Tibial nerve (tissue), 4 donors: Measurements from ENCODE around the gene HMG20B. TPM values are rescaled to one million over a fixed set of nuclear protein-coding genes. Genes with fewer than 3 reads are reported as not detected.
A peak's percentile ranks its signal among the peaks of the same experiment; 100 is the strongest.

Source experiments
- DNase-seq, 2 donors: peaks; one replicate each; pipeline ENCODE4 v3.0.0-alpha.2; 2019; ENCODE audit warnings: low spot score in 2 of 2
- H3K27ac ChIP-seq, 4 donors: fragments of 200-600 bp; sonication (generic) in 3 of 4; one replicate each; pipeline ENCODE4 v1.5.1; 2017 to 2019; ENCODE audit warnings: mild to moderate bottlenecking in 1 of 4
- H3K27me3 ChIP-seq, 2 donors: fragments of 200-600 bp; sonication (generic) in 1 of 2; one replicate each; pipeline versions ENCODE4 v1.5.1 to v1.6.0; 2017 to 2019
- H3K36me3 ChIP-seq, 3 donors: fragments of 200-600 bp; sonication (generic); one replicate each; pipeline ENCODE4 v1.5.1; 2018 to 2019
- H3K4me1 ChIP-seq, 4 donors: fragments of 200-600 bp; sonication (generic) in 3 of 4; one replicate each; pipeline ENCODE4 v1.5.1; 2017 to 2019
- H3K4me3 ChIP-seq, 4 donors: fragments of 200-600 bp; sonication (generic) in 3 of 4; one replicate each; pipeline ENCODE4 v1.5.1; 2017 to 2019; ENCODE audit warnings: mild to moderate bottlenecking in 1 of 4, moderate library complexity in 1 of 4
- H3K9me3 ChIP-seq, 4 donors: fragments of 200-600 bp; sonication (generic) in 3 of 4; one replicate each; pipeline ENCODE4 v1.5.1; 2017 to 2019
- CTCF ChIP-seq, 5 experiments: fragments of 200-600 bp in 3 of 5; fragments of 450-650 bp in 2 of 5; sonication (generic) in 3 of 5; IDR thresholded peaks; one replicate each; pipeline ENCODE4 v1.5.1; 2016 to 2019; ENCODE audit warnings: antibody characterized with exemption in 5 of 5, mild to moderate bottlenecking in 3 of 5, moderate library complexity in 2 of 5
- EP300 ChIP-seq, 2 donors: sonication (generic); formaldehyde crosslinking; IDR thresholded peaks; one replicate each; pipeline ENCODE4 v1.6.1; 2017; ENCODE audit warnings: antibody characterized with exemption in 2 of 2, mild to moderate bottlenecking in 1 of 2
- POLR2A ChIP-seq, 2 donors: fragments of 450-650 bp; IDR thresholded peaks; one replicate each; pipeline ENCODE4 v1.6.1; 2017; ENCODE audit warnings: antibody characterized with exemption in 2 of 2, mild to moderate bottlenecking in 2 of 2, moderate library complexity in 2 of 2
- WGBS, 2 donors: methylation state at CpG; one replicate each; pipeline ENCODE4 v1.1.5; 2018; 5-methylcytosine and 5-hydroxymethylcytosine counted together
- total RNA-seq, 4 donors: library from RNA; depleted of rRNA; stranded (reverse); fragments of >200 nt; gene quantifications; one replicate each; pipeline ENCODE4 v1.1.0, GENCODE V29; 2016

The HMG20B gene
- total RNA-seq, 4 donors from 2014 or later: 94.0 to 181 (median 153) TPM

DNA sequence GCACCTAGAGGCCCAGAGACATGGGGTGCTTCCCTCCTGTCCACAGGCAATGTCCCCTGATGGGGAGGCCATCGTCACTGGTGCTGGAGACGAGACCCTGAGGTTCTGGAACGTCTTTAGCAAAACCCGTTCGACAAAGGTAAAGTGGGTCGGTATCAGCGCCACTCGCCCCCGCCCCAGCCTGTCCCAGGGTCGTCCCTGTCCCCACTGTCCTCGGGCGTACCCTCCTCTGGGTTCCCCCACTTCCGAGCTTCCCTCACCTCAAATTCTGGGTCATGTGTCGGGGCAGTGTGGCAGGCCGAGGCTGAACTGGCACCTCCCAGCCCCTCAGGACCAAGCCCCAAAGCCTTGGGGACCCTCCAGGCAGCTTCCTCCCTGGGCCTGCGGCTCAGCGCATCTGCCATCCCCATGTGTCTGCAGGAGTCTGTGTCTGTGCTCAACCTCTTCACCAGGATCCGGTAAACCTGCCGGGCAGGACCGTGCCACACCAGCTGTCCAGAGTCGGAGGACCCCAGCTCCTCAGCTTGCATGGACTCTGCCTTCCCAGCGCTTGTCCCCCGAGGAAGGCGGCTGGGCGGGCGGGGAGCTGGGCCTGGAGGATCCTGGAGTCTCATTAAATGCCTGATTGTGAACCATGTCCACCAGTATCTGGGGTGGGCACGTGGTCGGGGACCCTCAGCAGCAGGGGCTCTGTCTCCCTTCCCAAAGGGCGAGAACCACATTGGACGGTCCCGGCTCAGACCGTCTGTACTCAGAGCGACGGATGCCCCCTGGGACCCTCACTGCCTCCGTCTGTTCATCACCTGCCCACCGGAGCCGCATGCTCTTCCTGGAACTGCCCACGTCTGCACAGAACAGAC, 38.1 kb upstream of the HMG20B start:
- WGBS, 2 donors: 89 to 92% methylated on average over 25 to 36 of the region's 38 CpGs
- Histone ChIP-seq H3K27me3 (no peaks in the 10 kb centered on the region), H3K4me1 (peaks cover 0 to 42% (median 30%) of the 10 kb centered on the region in 4 donors), H3K27ac (peak overlapping the region in 1 of 4 donors; percentile 96), H3K4me3 (no peak overlapping the region), H3K36me3 (peaks cover 12 to 70% (median 24%) of the 10 kb centered on the region in 3 donors), H3K9me3 (no peaks in the 10 kb centered on the region)
- DNase-seq: no peak
- TF ChIP-seq POLR2A (IDR thresholded peaks at IDR 0.05) (no peak), CTCF (IDR thresholded peaks at IDR 0.05) (no peak), EP300 (IDR thresholded peaks at IDR 0.05) (no peak)

DNA sequence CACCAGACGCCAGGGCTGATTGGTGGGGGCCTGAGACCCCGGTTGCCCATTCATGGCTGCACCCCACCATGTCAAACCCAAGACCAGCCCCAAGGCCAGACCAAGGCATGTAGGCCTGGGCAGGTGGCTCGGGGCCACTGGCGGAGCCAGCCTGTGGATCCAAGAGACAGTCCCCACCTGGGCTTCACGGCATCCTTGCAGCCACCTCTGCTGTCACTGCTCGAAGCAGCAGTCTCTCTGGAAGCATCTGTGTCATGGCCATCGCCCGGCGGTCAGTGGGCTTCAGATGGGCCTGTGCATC, 37.6 kb upstream of the HMG20B start:
- no peak for TF ChIP-seq EP300 (IDR thresholded peaks at IDR 0.05)
- no peak for TF ChIP-seq CTCF (IDR thresholded peaks at IDR 0.05)
- no peak for TF ChIP-seq POLR2A (IDR thresholded peaks at IDR 0.05)
- Histone ChIP-seq H3K4me1 (peaks cover 0 to 42% (median 30%) of the 10 kb centered on the region in 4 donors), H3K9me3 (no peaks in the 10 kb centered on the region), H3K27me3 (no peaks in the 10 kb centered on the region), H3K27ac (peak overlapping the region in 2 of 4 donors; percentile 82 to 96), H3K4me3 (no peak overlapping the region), H3K36me3 (peaks cover 12 to 70% (median 24%) of the 10 kb centered on the region in 3 donors)
- no peak for DNase-seq
- 80 to 93% methylated on average over 5 to 9 of the region's 9 CpGs for WGBS, 2 donors

GRCh38 chr19:3535563-3535965, 37.2 kb upstream of the HMG20B start:
- WGBS, 2 donors: 89 to 90% methylated on average over 14 of the region's 14 CpGs
- TF ChIP-seq CTCF (IDR thresholded peaks at IDR 0.05): no peak
- TF ChIP-seq POLR2A (IDR thresholded peaks at IDR 0.05): no peak
- no peak for TF ChIP-seq EP300 (IDR thresholded peaks at IDR 0.05)
- Histone ChIP-seq H3K4me3 (no peak overlapping the region), H3K27ac (peak overlapping the region; percentile 82 to 96 (median 90)), H3K4me1 (peaks cover 0 to 42% (median 30%) of the 10 kb centered on the region in 4 donors), H3K27me3 (no peaks in the 10 kb centered on the region), H3K36me3 (peaks cover 12 to 66% (median 24%) of the 10 kb centered on the region in 3 donors), H3K9me3 (no peaks in the 10 kb centered on the region)
- DNase-seq: no peak

- Histone ChIP-seq H3K4me3 (peak overlapping the region in 1 of 4 donors; percentile 41), H3K4me1 (peaks cover 0 to 42% (median 30%) of the 10 kb centered on the region in 4 donors), H3K36me3 (peaks cover 12 to 62% (median 24%) of the 10 kb centered on the region in 3 donors), H3K9me3 (no peaks in the 10 kb centered on the region), H3K27ac (peak overlapping the region; percentile 82 to 96 (median 90)), H3K27me3 (no peaks in the 10 kb centered on the region)
- no peak for TF ChIP-seq EP300 (IDR thresholded peaks at IDR 0.05)
- no peak for TF ChIP-seq POLR2A (IDR thresholded peaks at IDR 0.05)
- TF ChIP-seq CTCF (IDR thresholded peaks at IDR 0.05): no peak
- no peak for DNase-seq
- 38 to 56% methylated on average over 5 to 8 of the region's 10 CpGs for WGBS, 2 donors
Measured at GRCh38 chr19:3535981-3536380, 36.8 kb upstream of the HMG20B start.

GRCh38 chr19:3536429-3537100, 36.2 kb upstream of the HMG20B start:
- DNase-seq: peak; percentile 44 to 53
- Histone ChIP-seq H3K4me1 (peaks cover 0 to 42% (median 30%) of the 10 kb centered on the region in 4 donors), H3K4me3 (peak overlapping the region in 3 of 4 donors; percentile 11 to 41 (median 13)), H3K9me3 (no peaks in the 10 kb centered on the region), H3K27me3 (no peaks in the 10 kb centered on the region), H3K36me3 (peaks cover 12 to 59% (median 23%) of the 10 kb centered on the region in 3 donors), H3K27ac (peak overlapping the region; percentile 82 to 96 (median 90))
- peak in 1 of 2 donors; percentile 38 for TF ChIP-seq POLR2A (IDR thresholded peaks at IDR 0.05)
- no peak for TF ChIP-seq CTCF (IDR thresholded peaks at IDR 0.05)
- peak; percentile 46 to 85 for TF ChIP-seq EP300 (IDR thresholded peaks at IDR 0.05)
- 49 to 53% methylated on average over 16 to 19 of the region's 27 CpGs for WGBS, 2 donors
